ENCODE data around the gene SLC6A16.
"Not testable (repeated sequence)": the region's sequence is repeated elsewhere in the genome, so short reads cannot be mapped to it uniquely, and the experiment has no call there.

SLC6A16 gene

DNA sequence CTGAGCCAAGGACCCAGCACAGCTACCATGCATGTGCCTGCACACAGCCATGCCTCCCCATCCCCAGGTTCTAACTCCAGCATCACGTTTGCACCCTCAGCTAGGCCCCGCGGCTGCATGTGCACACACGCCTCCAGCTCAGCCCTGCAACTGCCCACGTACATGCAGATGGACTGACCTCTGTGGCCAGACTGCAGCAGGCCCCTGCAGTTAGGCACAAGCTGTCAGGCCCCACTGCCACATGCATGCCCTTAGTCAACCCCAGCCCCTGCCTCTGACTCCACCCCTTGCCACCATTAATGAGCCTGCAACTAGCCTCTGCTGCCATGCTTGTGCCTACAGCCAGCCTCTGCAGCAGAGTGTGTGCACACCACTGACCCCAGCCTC lies 23.1 kb downstream of the SLC6A16 start:
- no peak overlapping the region for H3K4me3 ChIP-seq
- H3K4me1 ChIP-seq = no peaks in the 10 kb centered on the region
- H3K9me3 ChIP-seq (replicated peaks in 1 of 11) = peaks cover 4 to 9% (median 7%) of the 10 kb centered on the region in 11 experiments; a peak in 15 of 22 replicates
- H3K27ac ChIP-seq = no peak overlapping the region
- no peak for TF ChIP-seq Cebpa-rat (IDR thresholded peaks at IDR 0.05)
- H3K27me3 ChIP-seq = no peaks in the 10 kb centered on the region
- no peak overlapping the region for H3K4me2 ChIP-seq
- no peaks in the 10 kb centered on the region for H4K20me1 ChIP-seq
- H3K36me3 ChIP-seq = no peaks in the 10 kb centered on the region
- H3K9ac ChIP-seq = no peak overlapping the region

DNA sequence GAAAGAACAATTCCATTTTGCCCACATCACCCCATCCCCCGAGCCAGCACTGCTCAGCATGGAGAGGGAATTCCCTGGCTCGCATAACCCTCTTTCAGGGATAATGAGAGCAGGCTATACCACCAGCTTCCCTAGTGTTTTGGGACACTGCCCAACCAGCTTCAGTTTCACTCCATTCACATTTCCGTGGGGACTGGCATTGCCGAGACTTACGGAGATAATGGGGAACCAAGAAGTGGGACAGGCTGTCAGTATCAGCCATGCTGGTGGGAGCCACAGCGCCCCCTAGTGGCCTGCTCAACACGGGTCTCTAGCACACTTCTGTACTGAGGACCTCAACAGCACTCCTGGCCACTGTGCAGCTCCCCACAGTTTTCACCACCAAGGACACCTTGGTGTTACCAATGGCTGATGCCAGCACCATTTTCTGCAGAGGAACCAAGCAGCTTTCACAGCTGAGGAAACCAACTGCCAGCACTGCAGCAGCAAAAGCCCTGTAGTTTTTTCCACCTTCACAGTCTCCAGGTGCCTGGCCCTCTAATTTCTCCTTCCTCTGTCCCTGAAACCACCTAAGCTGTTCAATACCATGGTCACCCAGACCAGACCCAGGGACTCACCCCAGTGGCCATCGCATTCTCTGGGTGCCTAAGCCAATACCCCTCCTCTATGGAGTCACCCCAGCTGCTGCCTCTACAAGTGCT lies 23.7 kb downstream of the SLC6A16 start:
- H3K4me1 ChIP-seq = no peaks in the 10 kb centered on the region
- H3K36me3 ChIP-seq = no peaks in the 10 kb centered on the region
- H3K9me3 ChIP-seq (replicated peaks in 1 of 11) = peaks cover 4 to 9% (median 7%) of the 10 kb centered on the region in 11 experiments; a peak in 15 of 22 replicates
- H3K4me2 ChIP-seq = peak overlapping the region in 7 of 11 experiments; percentile 12 to 85 (median 41); a peak in 9 of 22 replicates
- TF ChIP-seq Cebpa-rat (IDR thresholded peaks at IDR 0.05) = no peak
- no peak overlapping the region for H3K9ac ChIP-seq
- no peaks in the 10 kb centered on the region for H3K27me3 ChIP-seq
- H3K27ac ChIP-seq = no peak overlapping the region
- H4K20me1 ChIP-seq = no peaks in the 10 kb centered on the region
- H3K4me3 ChIP-seq = no peak overlapping the region; a peak in 1 of 20 replicates

DNA sequence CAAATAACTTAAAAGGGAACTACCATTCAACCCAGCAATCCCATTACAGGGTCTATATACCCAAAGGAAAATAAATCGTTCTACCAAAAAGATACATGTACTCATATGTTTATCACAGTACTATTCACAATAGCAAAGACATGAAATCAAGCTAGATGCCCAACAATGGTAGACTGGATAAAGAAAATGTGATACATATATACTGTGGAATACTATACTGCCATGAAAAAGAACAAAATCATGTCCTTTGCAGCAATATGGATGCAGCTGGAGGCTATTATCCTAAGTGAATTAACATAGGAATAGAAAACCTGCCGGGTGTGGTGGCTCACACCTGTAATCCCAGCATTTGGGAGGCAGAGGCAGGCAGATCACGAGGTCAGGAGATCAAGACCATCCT lies 26.3 kb downstream of the SLC6A16 start:
- H3K9me3 ChIP-seq (replicated peaks in 1 of 11); H3K27me3 ChIP-seq; H3K4me2 ChIP-seq; H3K9ac ChIP-seq; H3K4me3 ChIP-seq; H3K27ac ChIP-seq; H3K4me1 ChIP-seq; H4K20me1 ChIP-seq; H3K36me3 ChIP-seq: not testable (repeated sequence)

DNA sequence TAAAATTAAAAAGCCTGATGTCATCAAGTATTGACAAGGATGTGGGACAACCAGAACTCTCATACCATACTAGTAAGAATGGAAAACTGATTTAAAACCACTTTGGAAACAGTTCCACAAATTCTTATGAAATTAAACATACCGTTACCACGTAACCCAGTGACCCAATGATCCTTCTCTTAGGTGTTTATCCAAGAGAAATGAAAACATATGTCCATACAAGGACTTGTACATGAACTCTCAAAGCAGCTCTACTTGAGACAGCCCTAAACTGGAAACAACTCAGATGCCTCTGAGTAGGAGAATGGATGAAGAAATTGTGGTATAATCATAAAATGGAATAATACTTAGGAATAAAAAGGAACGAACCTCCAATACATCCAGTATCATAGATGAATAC lies 27.6 kb downstream of the SLC6A16 start:
- H3K4me3 ChIP-seq = no peak overlapping the region
- no peaks in the 10 kb centered on the region for H3K4me1 ChIP-seq
- H3K36me3 ChIP-seq = no peaks in the 10 kb centered on the region
- H3K4me2 ChIP-seq = no peak overlapping the region
- no peaks in the 10 kb centered on the region for H3K27me3 ChIP-seq
- no peaks in the 10 kb centered on the region; a peak in 1 of 22 replicates for H3K9me3 ChIP-seq (replicated peaks in 1 of 11)
- H4K20me1 ChIP-seq = no peaks in the 10 kb centered on the region
- TF ChIP-seq Cebpa-rat (IDR thresholded peaks at IDR 0.05) = no peak
- no peak overlapping the region for H3K27ac ChIP-seq
- no peak overlapping the region for H3K9ac ChIP-seq

DNA sequence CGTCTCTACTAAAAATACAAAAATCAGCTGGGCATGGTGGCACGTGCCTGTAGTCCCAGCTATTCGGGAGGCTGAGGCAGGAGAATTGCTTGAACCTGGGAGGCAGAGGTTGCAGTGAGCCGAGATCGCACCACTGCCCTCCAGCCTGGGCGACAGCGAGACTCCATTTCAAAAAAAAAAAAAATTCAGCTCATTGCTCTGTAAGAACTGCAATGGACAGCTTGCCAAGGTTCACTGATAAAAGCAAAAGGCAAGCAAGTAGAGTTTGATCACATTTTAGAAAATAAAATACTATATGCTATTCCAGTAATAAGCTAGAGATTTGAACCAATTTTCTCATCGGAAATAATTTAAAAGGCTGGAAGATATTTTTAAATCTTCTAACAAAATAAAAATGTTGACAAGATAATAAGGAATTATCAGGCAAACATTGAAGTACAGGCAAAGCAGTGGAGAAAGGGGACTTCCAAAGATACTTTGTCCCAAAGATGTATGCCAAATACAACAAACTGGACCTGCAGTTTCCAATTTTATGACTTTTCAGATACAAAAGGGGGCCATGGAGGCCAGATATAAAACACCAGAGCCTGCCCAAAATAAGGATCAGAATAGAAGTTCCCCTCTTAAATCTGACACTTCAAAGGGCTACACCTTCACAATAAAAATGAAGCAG lies 29.6 kb downstream of the SLC6A16 start:
- TF ChIP-seq Cebpa-rat (IDR thresholded peaks at IDR 0.05) = no peak
- no peaks in the 10 kb centered on the region for H3K27me3 ChIP-seq
- H4K20me1 ChIP-seq = no peaks in the 10 kb centered on the region
- H3K36me3 ChIP-seq = no peaks in the 10 kb centered on the region
- H3K9ac ChIP-seq = no peak overlapping the region
- H3K9me3 ChIP-seq (replicated peaks in 1 of 11) = peaks cover 0 to 5% (median 3%) of the 10 kb centered on the region in 11 experiments; a peak in 8 of 22 replicates
- no peak overlapping the region for H3K4me3 ChIP-seq
- no peak overlapping the region for H3K4me2 ChIP-seq
- no peak overlapping the region for H3K27ac ChIP-seq
- no peaks in the 10 kb centered on the region for H3K4me1 ChIP-seq

DNA sequence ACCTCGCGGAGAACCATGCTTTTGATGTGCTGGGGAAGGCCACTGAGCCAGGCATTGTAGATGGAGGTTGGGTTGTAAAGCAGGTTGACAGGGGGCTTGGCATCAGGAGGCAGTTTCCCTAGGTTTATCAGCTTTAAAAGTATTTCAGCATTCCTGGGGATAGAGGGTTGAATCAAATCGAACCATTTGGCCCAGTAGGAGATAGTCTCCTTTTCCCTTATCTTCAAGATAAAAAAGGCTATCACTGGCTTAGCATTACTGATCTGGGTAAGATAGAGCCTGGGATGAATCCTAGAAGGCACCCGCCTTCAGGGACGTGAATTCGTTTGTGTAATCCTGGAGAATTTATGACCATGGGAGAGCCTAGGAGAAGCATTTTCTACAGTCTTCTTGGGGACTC lies 30.6 kb downstream of the SLC6A16 start:
- Histone ChIP-seq H3K4me1 (no peaks in the 10 kb centered on the region), H3K9ac (no peak overlapping the region)

DNA sequence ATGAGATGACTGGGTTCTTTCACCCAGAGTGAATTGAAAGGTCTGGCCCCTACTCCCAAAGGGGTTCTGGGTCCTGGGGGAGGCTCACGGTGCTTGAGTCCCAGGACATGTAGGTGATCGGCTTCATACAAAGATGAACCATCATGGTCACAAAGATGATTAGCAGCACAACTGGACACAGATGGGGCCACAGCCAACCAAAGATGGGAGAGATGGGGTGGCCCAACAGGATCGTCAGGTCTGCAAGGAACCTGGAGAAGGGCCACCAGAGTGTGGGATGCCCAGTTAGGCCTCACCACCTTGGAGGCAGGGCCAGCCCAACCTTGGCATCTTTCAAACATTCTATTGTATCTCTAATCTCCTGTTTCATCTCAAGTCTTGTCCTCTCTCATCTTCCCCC lies 34.5 kb downstream of the SLC6A16 start:
- Histone ChIP-seq H3K4me1 (no peaks in the 10 kb centered on the region), H3K36me3 (no peaks in the 10 kb centered on the region), H3K4me2 (no peak overlapping the region), H3K4me3 (no peak overlapping the region), H3K9me3 (replicated peaks in 1 of 11) (peaks cover 16 to 42% (median 40%) of the 10 kb centered on the region in 11 experiments), H4K20me1 (no peaks in the 10 kb centered on the region), H3K9ac (no peak overlapping the region), H3K27ac (no peak overlapping the region), H3K27me3 (no peaks in the 10 kb centered on the region)
- TF ChIP-seq Cebpa-rat (IDR thresholded peaks at IDR 0.05) = no peak

More for the DNA sequence above, 30.6 kb downstream of the SLC6A16 start:
- TF ChIP-seq Cebpa-rat (IDR thresholded peaks at IDR 0.05) = no peak
- Histone ChIP-seq H4K20me1 (no peaks in the 10 kb centered on the region), H3K27ac (no peak overlapping the region), H3K36me3 (no peaks in the 10 kb centered on the region), H3K4me3 (no peak overlapping the region), H3K4me2 (no peak overlapping the region), H3K27me3 (no peaks in the 10 kb centered on the region), H3K9me3 (replicated peaks in 1 of 11) (peaks cover 0 to 14% (median 12%) of the 10 kb centered on the region in 11 experiments; a peak in 15 of 22 replicates)

DNA sequence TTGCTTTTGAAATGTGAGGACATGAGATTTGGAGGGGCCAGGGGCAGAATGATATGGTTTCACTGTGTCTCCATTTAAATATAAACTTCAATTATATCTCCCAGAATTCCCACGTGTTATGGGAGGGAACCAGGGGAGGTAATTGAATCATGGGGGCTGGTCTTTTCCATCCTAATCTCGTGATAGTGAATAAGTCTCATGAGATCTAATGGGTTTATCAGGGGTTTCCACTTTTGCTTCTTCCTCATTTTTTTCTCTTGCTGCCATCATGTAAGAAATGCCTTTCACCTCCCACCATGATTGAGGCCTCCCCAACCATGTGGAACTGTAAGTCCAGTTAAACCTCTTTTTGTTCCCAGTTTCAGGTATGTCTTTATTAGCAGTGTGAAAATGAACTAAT lies 35.7 kb downstream of the SLC6A16 start:
- H3K4me2 ChIP-seq, H3K27me3 ChIP-seq, H4K20me1 ChIP-seq, H3K9ac ChIP-seq, H3K36me3 ChIP-seq, H3K4me3 ChIP-seq, H3K27ac ChIP-seq, H3K4me1 ChIP-seq: not testable (repeated sequence)
- H3K9me3 ChIP-seq (replicated peaks in 1 of 11) = peaks cover 16 to 42% (median 40%) of the 10 kb centered on the region in 11 experiments

DNA sequence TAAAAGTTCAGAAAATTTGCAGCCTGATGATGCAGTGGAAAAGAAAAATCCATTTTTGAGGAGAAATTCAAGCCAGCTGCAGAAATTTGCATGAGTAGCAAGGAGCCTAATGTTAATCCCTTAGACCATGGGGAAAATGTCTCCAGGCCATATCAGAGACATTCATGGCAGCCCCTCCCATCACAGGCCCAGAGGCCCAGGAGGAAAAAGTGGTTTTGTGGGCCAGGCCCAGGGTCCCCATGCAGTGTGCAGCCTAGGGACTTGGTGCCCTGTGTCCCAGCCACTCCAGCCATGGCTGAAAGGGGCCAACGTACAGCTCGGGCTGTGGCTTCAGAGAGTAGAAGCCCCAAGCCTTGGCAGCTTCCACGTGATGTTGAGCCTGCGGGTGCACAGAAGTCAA lies 36.8 kb downstream of the SLC6A16 start:
- H3K27me3 ChIP-seq, H3K9ac ChIP-seq, H3K4me2 ChIP-seq, H4K20me1 ChIP-seq, H3K36me3 ChIP-seq, H3K4me3 ChIP-seq, H3K4me1 ChIP-seq, H3K27ac ChIP-seq: not testable (repeated sequence)
- H3K9me3 ChIP-seq (replicated peaks in 1 of 11) = peaks cover 16 to 42% (median 40%) of the 10 kb centered on the region in 11 experiments

DNA sequence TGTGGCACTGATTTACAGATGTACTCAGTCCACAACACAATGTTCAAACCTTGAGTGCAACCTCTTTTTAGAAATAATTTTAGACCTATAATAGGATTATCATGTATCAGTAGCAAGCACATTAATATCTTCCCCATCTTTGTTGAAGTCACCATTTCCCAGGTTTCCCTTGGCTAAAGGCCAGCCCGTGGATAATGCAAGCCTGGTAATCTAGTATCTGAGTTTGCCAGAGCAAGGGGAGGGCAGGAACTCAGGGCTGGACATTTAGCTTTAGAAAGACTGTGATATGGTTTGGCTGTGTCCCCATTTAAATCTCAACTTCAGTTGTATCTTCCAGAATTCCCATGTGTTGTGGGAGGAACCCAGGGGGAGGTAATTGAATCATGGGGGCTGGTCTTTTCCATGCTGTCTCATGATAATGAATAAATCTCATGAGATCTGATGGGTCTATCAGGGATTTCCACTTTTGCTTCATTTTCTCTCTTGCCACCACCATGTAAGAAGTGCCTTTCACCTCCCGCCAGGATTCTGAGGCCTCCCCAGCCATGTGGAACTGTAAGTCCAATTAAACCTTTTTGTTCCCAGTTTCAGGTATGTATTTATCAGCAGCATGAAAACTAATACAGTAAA lies 37.7 kb downstream of the SLC6A16 start:
- Histone ChIP-seq H4K20me1 (no peaks in the 10 kb centered on the region), H3K9ac (no peak overlapping the region), H3K4me1 (no peaks in the 10 kb centered on the region), H3K4me3 (no peak overlapping the region), H3K4me2 (no peak overlapping the region), H3K9me3 (replicated peaks in 1 of 11) (peaks cover 16 to 42% (median 40%) of the 10 kb centered on the region in 11 experiments), H3K27ac (no peak overlapping the region), H3K36me3 (no peaks in the 10 kb centered on the region), H3K27me3 (no peaks in the 10 kb centered on the region)
- no peak for TF ChIP-seq Cebpa-rat (IDR thresholded peaks at IDR 0.05)

Data from BLaER1 treated with 17β-estradiol and CSF1 and Interleukin-3, amounts not matched to agents 10 nM and 100 nM (cell line).